Glutamatergic neuron (in vitro differentiated cells): ENCODE measurements around the gene IGFLR1. TPM values are rescaled to one million over a fixed set of nuclear protein-coding genes. Genes with fewer than 3 reads are reported as not detected.
A peak's percentile ranks its signal among the peaks of the same experiment; 100 is the strongest.

ENCODE experiments used
- DNase-seq: peaks from one replicate; pipeline ENCODE4 v3.0.0; 2022
- H3K27ac Mint-ChIP-seq: one replicate; pipeline ENCODE4 v1.8.0; 2020; ENCODE audit warnings: mild to moderate bottlenecking, mixed read lengths, inconsistent platforms; ENCODE audit not compliant: unreplicated experiment
- H3K27me3 Mint-ChIP-seq: one replicate; pipeline ENCODE4 v1.8.0; 2020; ENCODE audit warnings: mild to moderate bottlenecking, moderate library complexity, mixed read lengths, inconsistent platforms; ENCODE audit not compliant: unreplicated experiment
- H3K36me3 Mint-ChIP-seq: one replicate; pipeline ENCODE4 v1.8.0; 2020; ENCODE audit warnings: mild to moderate bottlenecking, mixed read lengths, inconsistent platforms; ENCODE audit not compliant: unreplicated experiment
- H3K4me1 Mint-ChIP-seq: one replicate; pipeline ENCODE4 v1.8.0; 2020; ENCODE audit warnings: mild to moderate bottlenecking, low read depth, mixed read lengths, inconsistent platforms; ENCODE audit not compliant: unreplicated experiment
- H3K4me3 Mint-ChIP-seq: one replicate; pipeline ENCODE4 v1.8.0; 2020; ENCODE audit warnings: mild to moderate bottlenecking, mixed read lengths, inconsistent platforms; ENCODE audit not compliant: unreplicated experiment
- H3K9me3 Mint-ChIP-seq: one replicate; pipeline ENCODE4 v1.8.0; 2020; ENCODE audit warnings: mild to moderate bottlenecking, moderate library complexity, mixed read lengths, inconsistent platforms; ENCODE audit not compliant: unreplicated experiment
- total RNA-seq: library from RNA; stranded (reverse); fragmentation: NEBNext Ultra II Directional; extraction: Animal tissue kit (Norgen Biotek cat#: 25700); gene quantifications from one replicate; pipeline ENCODE4 v1.2.1, GENCODE V29; 2021; ENCODE audit not compliant: unreplicated experiment
- TF ChIP-seq, protein P1 (sequence below): fragments of 200-600 bp; sonication (generic); IDR thresholded peaks from one replicate; pipeline ENCODE4 v1.5.0; 2021; ENCODE audit not compliant: partially characterized antibody, unreplicated experiment

IGFLR1 gene
- total RNA-seq, 1 donor from 2014 or later = 4.7 TPM

- H3K9me3 Mint-ChIP-seq = peaks cover 3% of the 10 kb centered on the region
- DNase-seq = no peak
- H3K27me3 Mint-ChIP-seq = peaks cover 4% of the 10 kb centered on the region
- peaks cover 3% of the 10 kb centered on the region for H3K4me1 Mint-ChIP-seq
- TF ChIP-seq, protein P1, sequence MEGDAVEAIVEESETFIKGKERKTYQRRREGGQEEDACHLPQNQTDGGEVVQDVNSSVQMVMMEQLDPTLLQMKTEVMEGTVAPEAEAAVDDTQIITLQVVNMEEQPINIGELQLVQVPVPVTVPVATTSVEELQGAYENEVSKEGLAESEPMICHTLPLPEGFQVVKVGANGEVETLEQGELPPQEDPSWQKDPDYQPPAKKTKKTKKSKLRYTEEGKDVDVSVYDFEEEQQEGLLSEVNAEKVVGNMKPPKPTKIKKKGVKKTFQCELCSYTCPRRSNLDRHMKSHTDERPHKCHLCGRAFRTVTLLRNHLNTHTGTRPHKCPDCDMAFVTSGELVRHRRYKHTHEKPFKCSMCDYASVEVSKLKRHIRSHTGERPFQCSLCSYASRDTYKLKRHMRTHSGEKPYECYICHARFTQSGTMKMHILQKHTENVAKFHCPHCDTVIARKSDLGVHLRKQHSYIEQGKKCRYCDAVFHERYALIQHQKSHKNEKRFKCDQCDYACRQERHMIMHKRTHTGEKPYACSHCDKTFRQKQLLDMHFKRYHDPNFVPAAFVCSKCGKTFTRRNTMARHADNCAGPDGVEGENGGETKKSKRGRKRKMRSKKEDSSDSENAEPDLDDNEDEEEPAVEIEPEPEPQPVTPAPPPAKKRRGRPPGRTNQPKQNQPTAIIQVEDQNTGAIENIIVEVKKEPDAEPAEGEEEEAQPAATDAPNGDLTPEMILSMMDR = no peak
- peaks cover 5% of the 10 kb centered on the region for H3K36me3 Mint-ChIP-seq
- H3K27ac Mint-ChIP-seq = no peak overlapping the region
- H3K4me3 Mint-ChIP-seq = no peak overlapping the region
These were observed 47.1 kb upstream of the IGFLR1 start for GRCh38 chr19:35789195-35789977.

- peaks cover 3% of the 10 kb centered on the region for H3K4me1 Mint-ChIP-seq
- no peak overlapping the region for H3K4me3 Mint-ChIP-seq
- no peak for DNase-seq
- peaks cover 6% of the 10 kb centered on the region for H3K27me3 Mint-ChIP-seq
- no peak overlapping the region for H3K27ac Mint-ChIP-seq
- H3K9me3 Mint-ChIP-seq = peaks cover 4% of the 10 kb centered on the region
- TF ChIP-seq, protein P1 = no peak
- peaks cover 5% of the 10 kb centered on the region for H3K36me3 Mint-ChIP-seq
These were observed 46.1 kb upstream of the IGFLR1 start for GRCh38 chr19:35788205-35788960.

DNA sequence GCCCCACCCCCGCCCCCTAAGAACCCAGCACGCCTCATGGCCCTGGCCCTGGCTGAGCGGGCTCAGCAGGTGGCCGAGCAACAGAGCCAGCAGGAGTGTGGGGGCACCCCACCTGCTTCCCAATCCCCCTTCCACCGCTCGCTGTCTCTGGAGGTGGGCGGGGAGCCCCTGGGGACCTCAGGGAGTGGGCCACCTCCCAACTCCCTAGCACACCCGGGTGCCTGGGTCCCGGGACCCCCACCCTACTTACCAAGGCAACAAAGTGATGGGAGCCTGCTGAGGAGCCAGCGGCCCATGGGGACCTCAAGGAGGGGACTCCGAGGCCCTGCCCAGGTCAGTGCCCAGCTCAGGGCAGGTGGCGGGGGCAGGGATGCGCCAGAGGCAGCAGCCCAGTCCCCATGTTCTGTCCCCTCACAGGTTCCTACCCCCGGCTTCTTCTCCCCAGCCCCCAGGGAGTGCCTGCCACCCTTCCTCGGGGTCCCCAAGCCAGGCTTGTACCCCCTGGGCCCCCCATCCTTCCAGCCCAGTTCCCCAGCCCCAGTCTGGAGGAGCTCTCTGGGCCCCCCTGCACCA lies 45.1 kb upstream of the IGFLR1 start:
- Mint-ChIP-seq H3K36me3 (peaks cover 5% of the 10 kb centered on the region), H3K9me3 (peaks cover 7% of the 10 kb centered on the region), H3K4me3 (no peak overlapping the region), H3K27ac (no peak overlapping the region), H3K4me1 (peaks cover 6% of the 10 kb centered on the region), H3K27me3 (peaks cover 10% of the 10 kb centered on the region)
- DNase-seq = no peak
- TF ChIP-seq, protein P1 = no peak

- no peak for DNase-seq
- Mint-ChIP-seq H3K4me1 (peaks cover 6% of the 10 kb centered on the region), H3K27ac (no peak overlapping the region), H3K36me3 (peaks cover 5% of the 10 kb centered on the region), H3K9me3 (peaks cover 7% of the 10 kb centered on the region), H3K4me3 (peak overlapping the region; percentile 46), H3K27me3 (peaks cover 10% of the 10 kb centered on the region)
- TF ChIP-seq, protein P1 = no peak
These were observed 44.3 kb upstream of the IGFLR1 start for GRCh38 chr19:35786299-35787160.
